GM19468 (cell line): ENCODE results near the gene TBL3.

Experiments
- ATAC-seq: cut with Tn5 transposase; IDR thresholded peaks from one replicate; pipeline ENCODE4 v1.9.1; 2021; ENCODE audit warnings: mild to moderate bottlenecking, moderate library complexity, moderate number of reproducible peaks; ENCODE audit not compliant: unreplicated experiment; ENCODE audit errors: extremely low read depth

The TBL3 gene

DNA sequence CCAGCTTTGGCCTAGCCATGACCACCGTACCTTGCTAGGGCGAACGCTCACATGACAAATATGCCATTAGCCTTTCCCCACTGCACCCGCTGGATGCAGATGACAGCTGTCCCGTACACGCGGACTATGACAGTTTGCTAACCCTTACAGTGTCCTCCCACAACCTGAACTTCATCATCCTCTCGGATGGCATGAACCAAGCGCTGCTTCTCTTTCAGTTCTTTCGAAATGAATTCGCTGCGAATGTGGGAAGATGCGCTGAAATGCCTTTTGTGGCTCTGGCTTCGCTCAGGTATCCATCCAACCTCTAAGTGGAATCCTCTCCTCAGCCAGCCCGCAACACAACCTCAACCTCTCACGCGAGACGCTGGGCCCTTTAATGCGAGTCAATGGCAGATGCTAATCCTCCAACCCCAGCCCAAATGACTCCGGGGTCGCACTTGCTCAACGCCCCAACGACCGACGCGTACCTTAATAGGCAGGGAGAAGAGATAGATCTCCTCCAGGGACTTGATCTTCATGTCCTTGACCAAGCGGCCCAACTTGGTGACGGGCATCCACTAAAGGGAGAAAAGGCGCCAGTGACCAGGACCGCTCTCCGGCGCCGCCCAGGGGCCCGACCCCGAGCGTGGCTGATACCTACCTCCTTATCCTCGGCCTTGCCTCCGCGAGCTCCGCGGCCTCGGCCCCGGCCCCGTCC, 7.9 kb upstream of the TBL3 start:
- no peak for ATAC-seq

DNA sequence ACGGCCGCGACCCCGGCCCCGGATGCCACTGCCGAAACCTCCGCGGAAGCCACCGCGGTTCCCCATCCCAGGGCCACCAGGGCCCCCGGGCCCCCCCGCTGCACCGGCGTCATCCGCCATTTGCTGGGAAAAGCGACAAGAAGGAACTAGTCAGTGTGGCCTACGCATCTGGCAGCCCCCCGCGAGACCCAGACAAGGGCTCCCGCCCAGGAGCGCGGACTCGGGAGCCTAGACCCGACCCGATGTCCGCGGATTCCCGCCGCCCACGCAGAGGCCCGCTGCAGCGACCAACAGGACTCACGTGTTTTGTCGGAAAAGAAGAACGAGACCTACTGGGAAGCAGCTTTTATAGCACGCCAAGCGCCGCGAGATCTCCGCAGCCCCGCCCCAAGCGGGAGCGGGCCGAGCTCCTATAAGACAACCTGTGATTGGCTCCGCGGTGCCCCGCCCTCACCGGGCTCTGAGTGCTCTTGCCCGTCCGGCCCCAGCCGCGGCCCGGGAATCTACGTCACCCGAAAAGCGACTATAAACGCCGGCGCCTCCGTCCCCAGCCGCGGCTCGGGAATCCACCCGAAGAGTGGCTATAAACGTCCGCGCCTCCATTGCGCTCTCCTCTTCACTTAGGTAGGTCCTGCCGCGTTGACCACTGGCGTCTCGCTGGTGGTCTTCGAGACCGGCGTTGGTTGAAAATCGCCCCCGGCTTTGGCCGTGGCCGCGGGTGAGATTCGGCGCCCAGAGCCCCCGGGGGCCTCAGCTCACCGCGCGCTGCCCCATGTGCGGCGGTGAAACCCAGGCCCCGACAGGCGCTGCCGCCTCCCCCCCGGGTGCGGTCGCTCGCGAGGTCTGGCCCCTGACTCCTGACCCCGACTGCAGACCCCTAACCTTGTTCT, 7.1 kb upstream of the TBL3 start, which contains the start of gene RPS2:
Gene RPS2, minus strand, starts transcription at position 321 of the 890 bp plus-strand sequence. Its CDS starts 201 bp downstream, at position 120.
- peak; percentile 80 for ATAC-seq

DNA sequence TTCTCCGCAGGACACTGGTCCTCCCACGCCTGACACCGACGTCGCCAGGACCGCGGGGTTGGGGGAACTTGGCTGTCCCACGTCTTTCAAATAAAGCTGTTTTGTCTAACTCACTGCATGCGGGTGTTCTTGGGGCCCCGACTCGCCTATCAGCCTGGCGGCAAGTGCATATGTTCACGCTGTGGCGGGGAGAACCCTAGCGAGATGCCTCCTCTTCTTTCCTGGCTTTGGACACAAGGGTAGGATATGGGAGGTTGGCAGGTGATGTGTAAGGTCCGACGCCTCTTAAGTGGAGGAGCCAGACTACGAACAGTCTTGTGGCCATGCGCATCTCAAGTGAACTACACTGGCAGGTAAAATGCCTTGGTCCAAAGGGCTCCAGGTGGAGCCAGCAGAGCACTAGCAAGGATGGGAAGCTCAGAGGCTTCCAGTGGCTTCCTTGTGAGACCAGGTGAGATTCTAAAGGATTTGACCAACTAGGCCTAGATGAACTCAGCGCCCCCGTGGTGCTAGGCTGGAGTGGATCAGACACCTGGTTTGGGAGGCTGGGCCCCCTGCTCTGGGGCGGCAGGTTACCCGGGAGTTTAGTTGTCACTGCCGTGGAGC, 6.4 kb upstream of the TBL3 start:
- ATAC-seq = no peak

DNA sequence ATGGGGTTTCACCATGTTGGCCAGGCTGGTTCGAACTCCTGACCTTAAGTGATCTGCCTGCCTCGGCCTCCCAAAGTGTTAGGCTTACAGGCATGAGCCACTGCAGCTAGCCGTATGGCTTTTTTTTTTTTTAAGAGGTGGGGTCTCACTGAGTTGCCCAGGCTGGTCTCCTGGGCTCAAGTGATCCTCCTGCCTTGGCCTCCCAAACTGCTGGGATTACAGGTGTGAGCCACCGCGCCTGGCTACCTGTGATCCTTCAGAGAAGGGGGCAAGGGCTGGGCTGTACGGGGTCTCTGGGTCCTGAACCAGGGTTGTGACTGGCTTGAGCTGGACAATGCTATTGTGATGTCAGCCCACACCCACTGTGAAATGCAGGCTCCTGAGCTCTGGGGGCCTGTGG, 5.4 kb upstream of the TBL3 start, which contains the start of gene RNF151:
Gene RNF151, plus strand, starts transcription at position 397 of the 400 bp plus-strand sequence. CDS start 26 bp downstream, outside the sequence.
- no peak for ATAC-seq

DNA sequence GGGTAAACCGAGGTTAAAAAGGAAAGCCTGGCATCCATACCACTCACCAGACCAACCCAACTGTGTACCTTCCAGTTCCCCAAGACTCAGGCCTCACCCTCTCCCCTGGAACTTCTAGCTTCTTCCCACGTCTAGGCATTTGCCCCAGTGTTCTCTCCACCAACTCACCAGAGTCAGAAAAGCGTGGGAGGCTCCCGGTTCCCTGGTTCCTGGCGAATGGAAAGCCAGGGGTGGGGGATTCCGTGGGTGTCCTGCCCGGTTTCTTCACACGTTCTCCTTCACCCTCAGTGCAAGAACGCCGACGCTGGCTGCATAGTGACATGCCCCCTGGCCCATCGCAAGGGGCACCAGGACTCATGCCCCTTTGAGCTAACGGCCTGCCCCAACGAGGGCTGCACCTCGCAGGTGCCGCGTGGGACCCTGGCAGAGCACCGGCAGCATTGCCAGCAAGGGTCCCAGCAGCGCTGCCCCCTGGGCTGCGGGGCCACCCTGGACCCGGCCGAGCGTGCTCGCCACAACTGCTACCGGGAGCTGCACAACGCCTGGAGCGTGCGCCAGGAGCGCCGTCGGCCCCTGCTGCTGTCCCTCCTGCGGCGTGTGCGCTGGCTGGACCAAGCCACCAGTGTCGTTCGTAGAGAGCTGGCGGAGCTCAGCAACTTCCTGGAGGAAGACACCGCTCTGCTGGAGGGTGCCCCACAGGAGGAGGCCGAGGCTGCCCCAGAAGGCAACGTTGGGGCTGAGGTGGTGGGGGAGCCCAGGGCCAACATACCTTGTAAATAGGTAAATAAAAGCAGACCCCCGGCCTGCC, 3.5 kb upstream of the TBL3 start:
- ATAC-seq = no peak

DNA sequence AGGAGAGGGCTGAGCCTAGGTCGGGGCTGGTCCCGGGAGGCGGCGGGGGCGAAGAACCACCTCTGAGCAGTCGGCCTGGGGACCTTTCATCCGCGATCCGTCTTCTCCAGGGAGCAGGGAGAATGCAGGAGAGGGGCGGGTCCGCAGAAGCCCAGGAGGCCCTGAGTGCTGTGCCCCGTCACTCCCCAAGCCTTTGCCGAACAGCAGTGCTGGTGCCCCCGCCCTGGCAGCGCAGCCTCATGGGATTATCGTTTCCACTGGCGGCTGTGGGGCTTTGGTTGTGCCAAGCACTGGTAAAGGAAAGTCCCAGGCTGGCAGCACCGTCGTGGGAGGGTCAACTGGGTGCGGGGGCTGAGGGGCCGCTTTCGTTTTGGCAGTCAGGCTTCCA, 631 bp downstream of the TBL3 start:
- ATAC-seq = no peak

DNA sequence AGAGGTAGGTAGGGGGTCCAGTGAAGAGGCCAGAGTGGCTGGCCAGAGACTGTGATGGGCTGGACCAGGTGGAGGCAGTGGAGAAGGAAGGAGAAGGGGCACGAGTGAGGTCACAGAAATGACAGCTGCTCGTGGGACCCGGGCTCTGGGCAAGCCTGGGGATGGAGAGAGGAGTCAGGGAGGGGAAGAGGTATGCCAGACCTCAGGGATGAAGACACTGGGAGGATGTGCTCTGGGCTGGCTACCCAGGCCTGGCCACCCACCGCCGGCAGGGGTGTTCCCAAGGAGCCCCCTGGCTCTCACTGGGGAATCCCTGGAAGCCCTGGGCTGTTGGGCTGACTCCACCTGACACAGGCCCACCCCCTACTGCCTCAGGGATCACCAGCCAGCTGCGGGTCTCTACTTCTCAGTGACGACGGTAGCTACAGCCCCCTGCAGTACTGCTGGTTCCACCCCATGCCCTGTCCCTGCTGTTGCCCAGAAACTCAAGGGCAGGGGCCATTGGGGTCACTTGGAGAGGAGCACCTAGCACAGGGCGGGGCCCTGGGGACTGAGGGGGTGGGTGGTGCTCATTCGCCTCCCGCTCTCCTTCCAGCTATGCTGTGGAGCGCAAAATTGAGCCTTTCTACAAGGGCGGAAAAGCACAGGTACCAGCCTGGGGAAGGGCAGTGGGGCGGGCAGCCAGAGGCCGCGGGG, 1.8 kb downstream of the TBL3 start:
- ATAC-seq = no peak

DNA sequence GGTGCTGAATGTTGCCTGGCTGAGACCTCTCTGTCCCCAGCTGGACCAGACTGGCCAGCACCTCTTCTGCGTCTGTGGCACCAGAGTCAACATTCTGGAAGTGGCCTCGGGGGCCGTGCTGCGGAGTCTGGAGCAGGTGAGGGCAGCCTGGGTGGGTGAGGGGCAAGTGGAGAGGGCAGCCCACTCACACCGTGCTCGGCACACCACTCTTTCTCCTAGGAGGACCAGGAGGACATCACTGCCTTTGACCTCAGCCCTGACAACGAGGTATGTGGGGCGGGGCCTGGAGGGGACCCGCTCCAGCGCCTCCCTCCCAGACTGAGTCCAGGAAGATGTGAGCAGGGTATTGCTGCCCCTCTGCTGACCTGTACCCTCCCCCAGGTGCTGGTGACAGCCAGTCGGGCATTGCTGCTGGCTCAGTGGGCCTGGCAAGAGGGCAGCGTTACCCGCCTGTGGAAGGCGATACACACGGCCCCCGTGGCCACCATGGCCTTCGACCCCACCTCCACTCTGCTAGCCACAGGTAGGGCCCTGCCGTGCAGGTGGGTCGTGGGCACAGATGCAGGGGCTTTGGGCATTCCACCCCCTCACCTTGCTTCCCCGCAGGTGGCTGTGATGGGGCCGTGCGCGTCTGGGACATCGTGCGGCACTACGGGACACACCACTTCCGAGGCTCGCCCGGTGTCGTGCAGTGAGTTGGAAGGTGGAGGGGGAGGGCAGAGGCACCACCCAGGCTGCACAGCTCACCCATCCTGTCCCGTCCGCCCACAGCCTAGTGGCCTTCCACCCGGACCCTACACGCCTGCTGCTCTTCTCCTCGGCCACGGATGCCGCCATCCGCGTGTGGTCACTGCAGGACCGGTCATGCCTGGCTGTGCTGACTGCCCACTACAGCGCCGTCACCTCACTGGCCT, 2.6 kb downstream of the TBL3 start:
- no peak for ATAC-seq

DNA sequence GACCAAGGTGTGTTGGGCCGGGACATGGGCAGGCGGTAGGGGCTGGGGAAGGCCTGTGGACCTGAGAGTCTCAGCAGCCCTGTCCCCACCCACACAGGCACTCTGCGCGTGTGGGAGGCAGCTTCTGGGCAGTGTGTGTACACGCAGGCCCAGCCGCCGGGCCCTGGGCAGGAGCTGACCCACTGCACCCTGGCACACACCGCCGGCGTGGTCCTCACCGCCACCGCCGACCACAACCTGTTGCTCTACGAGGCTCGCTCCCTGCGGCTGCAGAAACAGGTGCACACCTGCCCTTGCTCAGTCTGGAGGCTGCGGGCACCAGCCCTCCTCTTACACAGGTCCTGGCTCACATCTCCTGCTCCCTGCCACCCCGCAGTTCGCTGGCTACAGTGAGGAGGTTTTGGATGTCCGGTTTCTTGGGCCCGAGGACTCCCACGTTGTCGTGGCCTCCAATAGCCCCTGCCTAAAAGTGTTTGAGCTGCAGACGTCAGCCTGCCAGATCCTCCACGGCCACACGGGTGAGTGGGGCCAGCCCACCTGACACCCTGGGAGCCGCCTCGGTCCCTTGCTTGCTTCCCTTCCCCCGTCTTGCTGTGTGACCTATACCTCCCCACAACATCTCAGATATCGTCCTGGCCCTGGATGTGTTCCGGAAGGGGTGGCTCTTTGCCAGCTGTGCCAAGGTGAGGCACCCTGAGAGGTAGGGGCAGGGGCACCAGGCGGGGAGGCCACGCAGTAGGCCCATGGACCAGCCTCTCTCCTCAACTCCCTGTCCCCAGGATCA, 3.8 kb downstream of the TBL3 start:
- no peak for ATAC-seq

DNA sequence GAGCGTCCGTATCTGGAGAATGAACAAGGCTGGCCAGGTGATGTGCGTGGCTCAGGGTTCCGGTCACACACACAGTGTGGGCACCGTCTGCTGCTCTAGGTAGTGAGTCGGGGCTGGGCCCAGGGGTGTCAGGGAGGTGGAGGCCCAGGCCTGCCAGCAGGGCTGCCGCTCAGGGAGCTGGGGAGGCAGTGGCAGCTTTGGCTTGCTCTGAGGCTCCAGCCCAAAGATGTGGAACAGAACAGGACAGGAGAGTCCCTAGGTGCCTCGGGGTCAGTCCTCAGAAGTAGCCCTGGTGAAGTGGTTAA, 4.3 kb downstream of the TBL3 start:
- no peak for ATAC-seq

DNA sequence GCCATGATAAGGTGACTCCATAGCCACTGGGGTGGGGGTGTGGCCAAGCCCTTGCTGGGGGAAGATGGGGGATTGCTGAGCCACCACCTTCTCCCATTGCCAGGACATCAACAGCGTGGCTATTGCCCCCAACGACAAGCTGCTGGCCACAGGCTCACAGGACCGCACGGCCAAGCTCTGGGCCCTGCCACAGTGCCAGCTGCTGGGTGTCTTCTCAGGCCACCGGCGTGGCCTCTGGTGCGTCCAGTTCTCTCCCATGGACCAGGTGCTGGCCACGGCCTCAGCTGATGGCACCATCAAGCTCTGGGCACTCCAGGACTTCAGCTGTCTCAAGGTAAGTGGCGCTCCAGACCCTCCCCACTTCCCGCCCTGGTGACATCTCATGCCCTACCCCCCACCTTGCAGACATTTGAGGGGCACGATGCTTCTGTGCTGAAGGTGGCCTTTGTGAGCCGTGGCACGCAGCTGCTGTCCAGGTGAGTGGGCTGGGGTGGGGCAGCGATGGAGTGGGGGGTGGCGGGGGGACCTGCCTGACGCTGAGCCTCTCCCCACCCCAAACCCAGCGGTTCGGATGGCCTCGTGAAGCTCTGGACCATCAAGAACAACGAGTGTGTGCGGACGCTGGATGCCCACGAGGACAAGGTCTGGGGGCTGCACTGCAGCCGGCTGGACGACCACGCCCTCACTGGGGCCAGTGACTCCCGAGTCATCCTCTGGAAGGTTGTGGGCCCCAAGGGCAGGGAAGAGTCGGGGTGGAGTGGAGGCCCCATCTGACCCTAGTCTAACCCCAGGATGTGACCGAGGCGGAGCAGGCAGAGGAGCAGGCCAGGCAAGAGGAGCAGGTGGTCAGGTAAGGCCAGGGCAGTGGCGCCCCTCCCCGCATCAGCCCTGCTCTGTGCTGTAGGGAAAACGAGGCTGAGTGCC, 5.4 kb downstream of the TBL3 start:
- ATAC-seq = no peak

DNA sequence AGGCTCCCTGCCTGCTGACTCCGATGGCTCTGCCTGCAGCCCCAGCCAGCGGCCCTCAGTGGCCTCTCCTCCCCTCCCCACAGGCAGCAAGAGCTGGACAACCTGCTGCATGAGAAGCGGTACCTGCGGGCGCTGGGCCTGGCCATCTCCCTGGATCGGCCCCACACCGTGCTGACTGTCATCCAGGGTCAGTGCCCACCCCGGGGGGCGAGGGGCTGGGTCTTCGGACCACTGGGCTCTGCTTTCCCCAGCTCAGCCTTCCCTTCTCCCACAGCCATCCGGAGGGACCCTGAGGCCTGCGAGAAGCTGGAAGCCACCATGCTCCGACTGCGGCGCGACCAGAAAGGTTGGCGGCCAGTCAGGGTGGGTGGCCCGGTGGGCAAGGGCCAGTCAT, 6.0 kb downstream of the TBL3 start:
- ATAC-seq = no peak

DNA sequence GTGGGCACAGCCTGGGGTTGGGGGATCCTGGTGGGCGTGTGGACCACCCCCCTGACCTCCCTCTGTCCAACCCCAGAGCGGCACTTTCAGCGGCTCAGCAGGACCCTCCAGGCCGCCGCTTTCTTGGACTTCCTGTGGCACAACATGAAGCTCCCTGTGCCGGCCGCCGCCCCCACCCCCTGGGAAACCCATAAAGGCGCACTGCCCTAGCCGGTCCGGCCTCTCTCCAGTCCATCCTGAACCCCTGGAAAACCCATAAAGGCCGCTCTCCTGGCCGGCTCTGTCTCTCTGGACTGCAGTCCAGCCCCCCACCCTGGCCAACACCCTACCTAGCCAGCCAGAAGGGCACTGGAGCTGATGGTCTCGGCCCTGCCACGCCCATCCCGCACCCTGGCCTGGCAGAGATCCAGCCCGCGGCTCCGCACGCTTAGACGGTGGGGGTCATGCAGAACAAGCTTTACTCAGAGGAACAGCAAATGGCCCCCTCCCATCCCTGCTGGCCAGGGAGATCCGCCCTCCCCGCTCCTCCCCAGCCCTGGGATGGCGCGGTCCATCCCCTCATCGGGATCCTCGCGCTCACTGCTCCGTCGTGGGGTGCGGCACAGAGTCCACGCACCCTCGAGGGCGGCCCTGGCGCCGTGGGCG, 6.7 kb downstream of the TBL3 start:
- no peak for ATAC-seq

DNA sequence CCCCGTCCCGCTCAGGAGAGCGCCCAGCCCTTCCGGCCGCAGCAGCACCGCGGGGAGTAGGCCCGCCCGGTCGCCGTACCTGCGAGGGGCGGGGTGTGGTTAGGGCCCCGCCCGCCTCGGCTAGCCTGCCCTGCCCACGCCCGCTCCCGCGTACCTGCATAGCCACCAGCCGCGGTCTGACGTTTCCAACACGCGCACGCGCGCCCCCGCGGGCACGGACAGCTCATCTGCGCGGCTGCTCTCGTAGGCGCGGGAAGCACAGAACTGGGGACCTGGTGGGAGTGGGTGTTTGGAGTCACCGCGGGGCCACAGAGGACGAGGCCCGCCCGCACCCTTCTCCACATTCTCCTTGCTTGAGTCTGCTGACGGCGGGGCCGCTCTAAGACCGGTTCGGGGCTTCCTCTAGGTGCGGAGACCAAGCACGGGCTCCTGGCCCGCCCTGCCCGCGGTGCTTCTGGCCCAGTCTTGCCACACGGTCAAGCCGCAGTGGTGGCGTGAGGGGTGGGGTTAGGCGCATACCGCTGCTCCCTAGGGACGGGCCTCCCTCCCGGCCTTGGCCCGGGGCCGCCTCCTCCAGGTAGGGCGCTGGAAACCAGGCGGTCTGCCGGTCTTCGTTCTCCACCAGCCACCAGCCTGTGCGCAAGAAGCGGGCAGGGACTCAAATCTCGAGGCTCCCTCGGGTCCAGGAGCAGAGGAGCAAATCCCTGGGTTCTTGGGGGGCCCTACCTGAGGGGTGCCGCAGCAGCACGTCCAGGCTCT, 7.6 kb downstream of the TBL3 start:
- no peak for ATAC-seq

DNA sequence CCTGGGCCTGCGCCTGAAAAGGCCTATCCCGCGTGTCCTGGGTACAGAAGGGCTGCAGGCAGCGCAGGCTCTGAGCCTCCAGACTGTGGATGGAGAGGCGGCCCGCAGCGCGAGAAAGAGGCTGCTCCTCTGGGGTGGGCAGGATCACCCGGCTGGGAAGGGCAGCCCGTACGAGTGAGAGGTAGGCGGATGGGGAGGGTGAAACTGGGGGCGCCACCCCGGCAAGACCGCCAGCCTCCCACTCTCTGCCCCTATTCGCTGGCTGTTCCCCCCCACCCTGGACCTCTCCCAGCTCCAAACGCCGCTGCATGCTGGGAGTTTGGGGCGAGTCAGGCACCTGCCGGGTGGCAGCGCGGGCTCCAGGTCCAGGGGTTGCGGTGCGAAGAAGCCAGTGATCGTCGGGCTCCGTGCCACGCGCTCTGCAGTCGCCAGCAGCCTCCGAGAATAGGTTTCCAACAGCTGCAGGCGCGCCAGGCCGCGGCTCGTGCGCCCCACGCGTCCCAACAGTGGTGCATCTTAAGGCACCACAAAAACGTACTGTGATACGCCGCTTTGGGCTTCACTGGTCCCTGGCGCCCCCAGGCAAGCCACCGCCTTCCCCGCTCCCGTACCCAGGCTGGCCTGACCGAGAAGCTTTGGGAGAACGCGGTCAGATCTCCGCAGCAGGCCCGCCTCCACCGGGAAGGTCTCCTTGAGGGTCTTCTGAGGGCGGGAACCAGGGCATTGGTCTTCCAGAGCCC, 8.3 kb downstream of the TBL3 start:
- ATAC-seq = no peak
